Measurements from ENCODE around the gene TENM3. TPM values are rescaled to one million over a fixed set of nuclear protein-coding genes. Genes with fewer than 3 reads are reported as not detected.

TENM3 gene
- total RNA-seq, 1 experiment from 2014 or later: 51.3 TPM

- DNase-seq (ENCODE audit: low read depth): no peak
- in situ Hi-C loops (cut with HindIII; ENCODE audit: low pct_unique_long_range_greater_than_20kb, low sequenced_read_pairs): no loop called here
These were observed 497.9 kb downstream of the TENM3 start for GRCh38 chr4:182741054-182741453.

- in situ Hi-C loops (cut with HindIII; ENCODE audit: low pct_unique_long_range_greater_than_20kb, low sequenced_read_pairs): no loop called here
- DNase-seq (ENCODE audit: low read depth): no peak
These were observed 498.7 kb downstream of the TENM3 start for GRCh38 chr4:182741914-182742313.

DNA sequence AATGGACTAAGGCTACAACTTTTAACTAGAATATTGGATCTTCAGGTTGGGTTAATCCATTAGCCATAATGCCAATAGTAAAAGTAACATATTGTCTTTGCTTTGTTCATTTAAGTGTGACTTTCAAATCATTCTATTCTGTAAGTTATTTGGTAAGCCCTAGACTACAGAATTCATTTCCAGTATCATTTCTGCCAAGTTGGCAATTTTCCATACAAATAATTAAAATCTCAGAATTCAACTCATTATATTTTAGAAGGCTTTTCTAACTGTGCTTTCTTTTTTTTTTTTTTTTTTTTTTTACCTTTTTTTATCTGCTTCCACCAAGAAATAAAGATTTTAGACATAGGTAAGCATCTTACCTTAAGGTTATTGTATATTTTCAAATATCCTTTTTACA is 500.6 kb downstream of the TENM3 start:
- DNase-seq (ENCODE audit: low read depth): no peak
- in situ Hi-C loops (cut with HindIII; ENCODE audit: low pct_unique_long_range_greater_than_20kb, low sequenced_read_pairs): no loop called here

DNA sequence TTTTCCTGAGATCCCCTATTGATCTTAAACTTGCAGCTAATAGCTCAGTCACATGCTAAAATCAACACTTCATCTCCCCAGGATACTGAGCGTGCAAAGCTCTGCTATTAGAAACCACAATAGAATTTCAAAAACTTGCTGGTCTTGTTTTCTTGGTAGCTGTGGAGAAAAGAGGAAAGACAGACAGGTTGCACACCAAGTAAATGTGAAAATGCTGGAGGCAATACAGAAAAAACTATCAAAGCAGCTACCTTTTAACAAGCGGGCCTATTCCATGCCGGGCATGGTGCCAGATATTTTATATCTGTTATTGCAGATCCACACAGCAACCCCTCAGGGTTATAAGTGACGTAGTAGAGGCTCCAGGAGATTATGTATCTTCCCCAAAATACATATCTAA is 502.0 kb downstream of the TENM3 start:
- no peak for DNase-seq (ENCODE audit: low read depth)
- in situ Hi-C loops (cut with HindIII; ENCODE audit: low pct_unique_long_range_greater_than_20kb, low sequenced_read_pairs): no loop called here

GRCh38 chr4:182746876-182747275 is 503.7 kb downstream of the TENM3 start:
- in situ Hi-C loops (cut with HindIII; ENCODE audit: low pct_unique_long_range_greater_than_20kb, low sequenced_read_pairs): no loop called here
- no peak for DNase-seq (ENCODE audit: low read depth)

DNA sequence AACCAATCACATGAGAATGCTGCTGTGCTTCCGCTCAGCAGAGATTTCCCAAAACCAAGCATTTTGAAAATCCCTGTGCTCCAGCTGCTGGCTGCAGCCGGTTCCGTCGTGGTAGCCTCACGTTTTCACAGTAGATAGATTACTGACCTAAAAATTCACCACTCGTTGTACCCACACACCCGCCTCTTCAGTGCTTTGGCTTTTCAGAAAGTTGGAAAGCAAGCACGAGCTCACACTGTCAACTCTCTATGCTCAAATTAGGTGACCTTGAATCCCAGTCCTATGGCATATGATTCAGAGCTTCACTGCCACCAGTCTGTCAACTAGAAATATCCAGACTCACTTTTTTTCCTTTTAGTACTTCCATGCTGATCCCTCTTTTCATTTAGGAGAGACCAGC is 505.1 kb downstream of the TENM3 start:
- in situ Hi-C loops (cut with HindIII; ENCODE audit: low pct_unique_long_range_greater_than_20kb, low sequenced_read_pairs): no loop called here
- no peak for DNase-seq (ENCODE audit: low read depth)

DNA sequence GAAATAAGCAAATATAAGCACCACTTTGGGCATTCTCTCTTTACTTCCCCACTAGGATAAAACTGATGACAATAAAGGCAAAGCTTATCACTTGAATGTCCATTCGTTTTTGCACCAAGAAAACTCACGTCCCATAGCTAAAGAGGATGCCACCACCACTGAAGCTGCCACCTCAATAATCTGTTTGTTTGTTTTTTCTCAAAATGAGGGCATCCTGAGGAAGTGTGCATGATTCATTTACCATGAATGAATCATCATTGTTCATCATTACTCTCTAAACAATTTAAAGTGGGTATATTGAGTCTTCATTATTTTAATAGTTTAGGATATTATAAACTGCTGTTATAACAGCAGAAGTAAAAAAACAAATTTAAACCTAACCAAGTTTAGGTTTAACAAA is 505.7 kb downstream of the TENM3 start:
- in situ Hi-C loops (cut with HindIII; ENCODE audit: low pct_unique_long_range_greater_than_20kb, low sequenced_read_pairs): no loop called here
- DNase-seq (ENCODE audit: low read depth): no peak

DNA sequence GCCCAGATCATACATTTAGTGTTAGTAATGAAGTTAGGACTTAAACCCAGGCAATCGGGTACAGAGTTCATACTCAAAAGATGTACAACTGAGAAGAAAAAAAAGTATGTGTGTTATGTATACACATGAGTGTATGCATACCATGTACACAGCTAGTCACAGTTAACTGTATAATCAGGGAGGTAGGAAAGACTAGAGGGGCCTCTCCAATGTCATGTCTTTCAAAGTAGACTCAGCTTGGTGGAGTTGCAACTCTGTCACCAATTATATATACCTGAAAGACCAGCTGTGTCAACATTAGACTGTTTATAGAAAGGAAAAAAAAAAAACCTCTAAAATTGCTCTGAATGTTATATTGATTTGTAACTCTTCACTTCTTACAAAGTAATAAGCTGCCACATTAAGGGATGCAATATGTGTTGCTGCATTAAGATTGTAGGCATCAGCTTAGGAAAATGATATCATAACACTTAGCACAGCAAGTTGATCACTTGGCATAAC is 506.5 kb downstream of the TENM3 start:
- in situ Hi-C loops (cut with HindIII; ENCODE audit: low pct_unique_long_range_greater_than_20kb, low sequenced_read_pairs): no loop called here

DNA sequence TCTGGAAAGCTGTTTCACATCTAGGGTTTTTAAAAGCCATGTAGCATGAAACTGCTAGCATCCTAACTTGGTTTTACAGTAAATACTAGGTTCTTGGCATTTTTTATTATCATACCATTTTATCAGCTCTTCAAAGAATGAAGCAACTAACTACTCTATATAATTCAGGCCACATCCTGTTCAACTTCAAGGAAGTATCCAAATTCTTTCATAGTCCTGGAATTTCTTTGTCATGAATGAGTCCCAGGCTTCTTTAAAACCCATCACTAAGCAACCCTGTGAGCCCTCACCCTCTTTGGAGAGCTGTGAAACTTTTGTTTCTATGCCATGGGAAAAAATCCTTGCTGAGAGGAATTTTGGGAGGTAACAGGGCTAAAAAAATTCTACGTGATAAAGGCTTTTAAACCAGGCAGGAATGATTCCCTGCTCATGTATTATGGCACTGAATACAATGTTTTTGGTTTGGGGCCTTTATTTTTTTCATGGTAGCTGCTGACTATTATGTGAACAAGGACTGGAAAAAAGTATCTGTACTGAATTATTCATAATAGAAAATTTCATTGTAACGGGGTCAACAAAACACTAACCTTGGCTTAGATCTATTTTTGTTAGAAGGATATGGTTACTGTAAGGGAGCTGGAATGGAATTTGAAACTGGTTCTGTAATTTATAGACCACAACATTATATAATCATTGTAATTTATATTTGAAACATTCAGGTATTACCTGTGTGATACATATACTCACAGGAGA is 509.1 kb downstream of the TENM3 start:
- in situ Hi-C loops (cut with HindIII; ENCODE audit: low pct_unique_long_range_greater_than_20kb, low sequenced_read_pairs): no loop called here
- no peak for DNase-seq (ENCODE audit: low read depth)

More for the DNA sequence above, 506.5 kb downstream of the TENM3 start:
- DNase-seq (ENCODE audit: low read depth): no peak

DNA sequence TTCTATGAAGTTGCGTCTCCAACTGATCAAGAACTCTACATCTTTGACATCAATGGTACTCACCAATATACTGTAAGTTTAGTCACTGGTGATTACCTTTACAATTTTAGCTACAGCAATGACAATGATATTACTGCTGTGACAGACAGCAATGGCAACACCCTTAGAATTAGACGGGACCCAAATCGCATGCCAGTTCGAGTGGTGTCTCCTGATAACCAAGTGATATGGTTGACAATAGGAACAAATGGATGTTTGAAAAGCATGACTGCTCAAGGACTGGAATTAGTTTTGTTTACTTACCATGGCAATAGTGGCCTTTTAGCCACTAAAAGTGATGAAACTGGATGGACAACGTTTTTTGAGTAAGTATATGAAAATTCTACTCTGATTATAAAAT is 511.7 kb downstream of the TENM3 start:
- DNase-seq (ENCODE audit: low read depth): no peak
- in situ Hi-C loops (cut with HindIII; ENCODE audit: low pct_unique_long_range_greater_than_20kb, low sequenced_read_pairs): no loop called here

GRCh38 chr4:182756161-182756690 is 513.0 kb downstream of the TENM3 start:
- in situ Hi-C loops (cut with HindIII; ENCODE audit: low pct_unique_long_range_greater_than_20kb, low sequenced_read_pairs): no loop called here
- DNase-seq (ENCODE audit: low read depth): no peak

DNA sequence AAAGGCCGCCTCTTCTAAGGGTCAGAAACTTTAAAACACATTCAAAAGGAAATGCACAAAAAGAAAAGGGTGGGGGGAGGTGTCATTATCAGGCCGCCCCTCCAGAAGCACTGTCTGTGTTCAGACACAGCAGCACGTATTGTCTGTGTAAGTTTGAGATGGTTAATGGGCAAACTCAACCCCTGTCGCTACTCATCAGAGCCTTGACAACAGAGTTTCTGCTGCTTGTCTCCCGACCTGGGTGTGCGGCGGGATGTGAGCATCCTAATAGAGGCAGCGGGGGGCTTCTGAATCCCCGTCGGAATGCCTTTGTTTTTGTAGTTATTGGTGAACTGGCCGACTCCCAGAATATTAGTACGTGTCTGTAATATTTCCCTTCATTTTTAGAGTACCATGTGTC is 515.1 kb downstream of the TENM3 start:
- in situ Hi-C loops (cut with HindIII; ENCODE audit: low pct_unique_long_range_greater_than_20kb, low sequenced_read_pairs): no loop called here
- no peak for DNase-seq (ENCODE audit: low read depth)

- in situ Hi-C loops (cut with HindIII; ENCODE audit: low pct_unique_long_range_greater_than_20kb, low sequenced_read_pairs): no loop called here
- no peak for DNase-seq (ENCODE audit: low read depth)
These were observed 517.4 kb downstream of the TENM3 start for GRCh38 chr4:182760551-182761043.

GRCh38 chr4:182764137-182764536 is 520.9 kb downstream of the TENM3 start:
- DNase-seq (ENCODE audit: low read depth): no peak
- in situ Hi-C loops (cut with HindIII; ENCODE audit: low pct_unique_long_range_greater_than_20kb, low sequenced_read_pairs): no loop called here

GRCh38 chr4:182764642-182765041 is 521.4 kb downstream of the TENM3 start:
- in situ Hi-C loops (cut with HindIII; ENCODE audit: low pct_unique_long_range_greater_than_20kb, low sequenced_read_pairs): no loop called here

DNA sequence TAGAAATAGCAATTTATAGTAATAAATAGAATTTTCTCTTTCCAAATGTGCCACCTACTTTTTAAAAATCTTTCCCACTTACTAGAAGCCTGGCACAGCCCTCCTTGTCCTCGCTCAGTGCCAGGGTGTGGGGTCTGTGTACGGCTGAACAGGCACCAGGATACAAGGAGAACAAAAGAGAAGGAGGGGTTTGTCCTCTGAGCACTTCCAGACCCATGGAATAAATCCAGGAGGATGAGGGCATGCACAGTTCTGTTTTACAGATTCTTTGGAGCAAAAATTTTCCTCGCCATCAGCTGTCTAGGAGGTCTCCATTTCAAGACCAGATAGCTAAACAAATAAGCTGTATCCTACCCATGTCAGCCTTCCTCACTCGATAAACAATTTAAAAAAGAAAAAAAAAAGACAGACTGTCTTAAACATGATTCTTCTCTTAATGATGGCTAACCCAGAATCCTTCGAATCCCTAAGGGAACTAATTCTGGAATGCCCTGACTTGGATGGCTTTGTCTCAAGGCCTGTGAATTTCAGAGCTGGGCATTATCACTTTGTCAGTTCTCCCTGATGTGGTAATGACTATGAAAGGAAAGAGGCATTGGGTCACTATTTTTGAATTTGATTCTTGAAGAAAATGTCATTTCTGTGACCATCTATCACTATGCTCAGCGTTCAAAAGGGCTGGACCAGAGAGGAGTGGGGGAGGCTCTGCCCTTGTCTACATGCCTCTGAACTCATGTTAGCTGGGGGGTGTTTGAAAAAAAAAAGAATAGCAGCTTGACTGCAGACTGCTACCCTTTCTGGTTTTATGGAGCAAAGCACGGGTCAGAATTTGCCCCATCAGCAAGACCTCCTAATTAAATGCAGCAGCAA is 523.0 kb downstream of the TENM3 start:
- DNase-seq (ENCODE audit: low read depth): no peak
- in situ Hi-C loops (cut with HindIII; ENCODE audit: low pct_unique_long_range_greater_than_20kb, low sequenced_read_pairs): no loop called here

More at GRCh38 chr4:182764642-182765041, 521.4 kb downstream of the TENM3 start:
- DNase-seq (ENCODE audit: low read depth): no peak

GRCh38 chr4:182766857-182767250 is 523.7 kb downstream of the TENM3 start:
- DNase-seq (ENCODE audit: low read depth): no peak
- in situ Hi-C loops (cut with HindIII; ENCODE audit: low pct_unique_long_range_greater_than_20kb, low sequenced_read_pairs): no loop called here

DNA sequence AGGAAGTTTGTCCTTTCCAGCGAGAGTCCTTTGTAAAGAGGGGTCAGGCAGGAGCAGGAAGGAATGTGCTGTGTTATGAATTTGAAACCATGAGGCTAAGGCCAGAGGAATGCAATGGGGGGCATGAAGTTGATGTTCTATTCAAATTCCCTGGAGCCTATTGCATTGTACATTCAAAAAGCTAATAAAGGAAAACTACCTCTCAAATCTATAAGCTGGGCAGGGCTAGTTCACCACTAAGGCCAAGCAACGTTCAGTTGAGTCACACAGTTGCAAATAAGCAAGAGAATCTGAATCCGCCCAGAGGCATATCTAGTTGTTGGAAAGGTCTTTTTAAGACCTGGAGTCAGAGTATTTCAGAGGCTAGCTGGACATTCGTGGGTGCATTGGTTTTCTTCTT is 525.6 kb downstream of the TENM3 start:
- no peak for DNase-seq (ENCODE audit: low read depth)

More for the DNA sequence above, 525.6 kb downstream of the TENM3 start:
- in situ Hi-C loops (cut with HindIII; ENCODE audit: low pct_unique_long_range_greater_than_20kb, low sequenced_read_pairs): no loop called here

Data from Caki2 (cell line).